ENCODE results near the gene RERE.
A peak's percentile ranks its signal among the peaks of the same experiment; 100 is the strongest.

RERE gene

DNA sequence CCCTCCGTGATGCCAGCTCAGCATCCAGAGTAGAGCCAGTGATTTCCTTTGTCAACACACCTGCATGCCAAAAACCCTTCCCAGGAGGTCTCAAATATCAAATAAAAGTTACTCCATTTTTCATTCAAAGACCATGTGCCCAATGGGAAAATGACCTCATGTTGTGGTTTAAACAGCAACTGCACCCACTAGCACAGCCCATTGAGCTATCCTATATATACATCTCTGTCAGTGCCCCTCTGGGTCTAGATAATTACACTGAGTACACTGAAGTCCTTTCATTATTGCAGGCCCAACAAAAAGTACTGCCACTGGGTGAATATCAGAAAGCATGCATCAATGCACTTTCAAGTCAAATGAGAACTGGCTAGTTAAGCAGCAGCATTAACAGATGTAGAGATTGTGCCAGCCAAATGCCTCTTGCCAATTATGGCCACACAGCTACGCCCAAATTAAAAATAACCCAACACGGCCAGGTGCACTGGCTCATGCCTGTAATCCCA, 381.8 kb downstream of the RERE start:
- DNase-seq = no peak

DNA sequence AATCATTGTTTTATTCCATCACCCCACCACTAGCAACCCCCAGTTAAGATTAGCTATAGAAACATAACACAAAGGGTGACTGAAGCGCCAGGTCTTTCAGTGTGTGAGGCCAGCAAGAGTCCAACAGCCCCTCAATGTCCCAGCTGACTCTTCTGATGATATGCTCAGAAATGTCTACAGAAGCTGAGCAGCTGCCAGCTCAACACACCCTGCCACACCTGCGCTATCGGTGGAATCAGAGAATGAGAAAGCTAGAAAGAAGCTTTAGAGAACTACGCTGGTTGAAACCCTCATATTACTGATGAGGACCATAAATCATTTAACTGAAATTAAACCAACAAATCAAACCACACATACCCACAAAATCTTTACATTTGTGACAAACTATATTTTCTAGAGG, 383.3 kb downstream of the RERE start:
- DNase-seq = no peak

DNA sequence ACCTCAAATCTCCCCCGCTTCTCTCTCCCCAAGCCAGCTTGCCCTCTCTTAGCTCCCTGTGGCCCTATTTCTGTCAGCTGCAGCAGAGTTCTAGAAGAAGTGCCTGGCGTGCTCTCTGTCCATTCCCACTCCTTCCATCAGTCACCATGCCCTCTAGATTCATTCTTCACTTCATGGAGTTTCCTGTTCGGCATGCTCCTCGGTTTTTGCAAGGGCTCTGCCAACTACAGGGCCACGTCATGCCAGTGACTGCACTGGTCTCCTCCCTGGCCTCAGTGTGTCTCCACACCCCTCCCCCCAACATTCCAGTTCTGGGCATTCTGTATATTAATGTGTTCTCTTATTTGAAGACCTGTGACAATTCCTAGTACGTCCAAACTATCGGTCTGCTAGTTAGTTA, 385.7 kb downstream of the RERE start:
- DNase-seq = no peak

DNA sequence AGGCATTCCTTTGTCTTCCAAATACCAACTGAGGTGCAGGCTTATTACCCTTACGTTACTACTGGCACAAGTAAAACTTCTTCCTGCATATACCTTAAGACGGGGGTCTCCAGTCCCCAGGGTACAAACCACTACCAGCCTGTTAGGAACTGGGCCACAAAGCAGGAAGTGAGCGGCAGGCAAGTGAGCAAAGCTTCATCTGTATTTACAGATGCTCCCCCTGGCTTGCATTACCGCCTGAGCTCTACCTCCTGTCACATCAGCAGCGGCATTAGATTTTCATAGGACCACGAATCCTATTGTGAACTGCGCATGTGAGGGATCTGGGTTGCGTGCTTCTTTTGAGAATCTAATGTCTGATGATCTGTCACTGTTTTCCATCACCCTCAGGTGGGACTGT, 386.4 kb downstream of the RERE start:
- peak; percentile 24 for DNase-seq

DNA sequence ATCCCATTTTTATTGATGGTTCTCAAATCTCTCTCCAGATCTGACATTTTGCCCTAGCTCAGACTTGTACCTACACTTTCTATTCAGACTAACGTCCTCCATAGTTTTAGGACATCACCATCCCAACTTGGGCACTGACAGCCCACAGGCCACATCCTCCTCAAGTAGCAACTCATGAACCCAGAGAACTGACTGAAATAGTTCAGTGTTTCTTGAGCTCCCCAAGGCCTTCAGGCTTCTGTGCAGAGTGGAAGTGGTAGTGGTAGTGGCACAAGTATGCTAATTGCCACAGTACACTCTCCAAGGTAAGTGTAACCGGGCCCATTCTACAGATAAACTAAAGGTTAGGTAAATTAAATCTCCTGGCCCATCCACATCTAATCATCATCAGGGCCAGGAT, 387.0 kb downstream of the RERE start:
- no peak for DNase-seq

DNA sequence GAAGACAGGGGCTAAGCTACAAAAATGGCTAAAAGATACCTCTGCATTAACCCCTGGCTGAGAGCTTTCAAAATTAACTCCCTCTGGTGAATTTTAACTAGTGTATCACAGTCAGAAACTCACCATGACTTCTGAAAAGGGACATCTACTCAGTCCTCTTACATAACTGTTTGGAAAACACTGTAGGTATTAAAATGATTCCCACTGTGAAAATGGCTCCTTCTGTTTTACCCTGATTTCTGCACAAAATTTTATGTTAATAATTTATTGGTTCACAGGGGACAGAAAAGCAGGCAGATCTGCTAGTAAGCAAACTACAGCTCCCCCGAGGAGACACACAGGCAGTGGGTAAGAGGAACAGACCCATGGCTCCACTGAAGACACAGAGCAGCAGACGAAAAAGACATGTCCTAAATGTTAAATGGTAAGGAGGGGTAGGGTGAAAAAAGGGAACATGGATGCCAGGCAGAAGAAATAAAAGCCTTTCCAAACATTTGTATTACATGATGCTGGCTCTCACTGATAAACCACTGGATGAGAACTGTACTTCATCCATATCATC, 387.8 kb downstream of the RERE start:
- no peak for DNase-seq

DNA sequence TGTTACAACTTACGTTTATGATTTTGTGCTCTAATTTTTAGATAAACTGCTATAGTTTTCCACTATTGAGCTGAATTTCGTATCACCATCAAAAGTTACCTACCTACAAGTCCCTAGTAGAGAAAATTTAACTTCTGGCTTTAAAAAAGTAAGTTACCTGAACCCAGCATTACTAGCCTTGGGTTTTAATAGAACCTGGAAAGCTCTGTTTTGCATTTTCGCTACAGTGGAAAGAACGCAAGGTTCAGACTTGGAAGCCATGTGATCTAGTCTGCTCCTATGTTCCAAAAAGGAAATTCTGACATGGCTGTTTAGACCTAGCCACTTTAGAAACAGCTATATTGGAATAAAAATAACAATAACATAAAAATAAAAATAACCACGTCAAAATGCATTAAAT, 389.0 kb downstream of the RERE start:
- DNase-seq = no peak

DNA sequence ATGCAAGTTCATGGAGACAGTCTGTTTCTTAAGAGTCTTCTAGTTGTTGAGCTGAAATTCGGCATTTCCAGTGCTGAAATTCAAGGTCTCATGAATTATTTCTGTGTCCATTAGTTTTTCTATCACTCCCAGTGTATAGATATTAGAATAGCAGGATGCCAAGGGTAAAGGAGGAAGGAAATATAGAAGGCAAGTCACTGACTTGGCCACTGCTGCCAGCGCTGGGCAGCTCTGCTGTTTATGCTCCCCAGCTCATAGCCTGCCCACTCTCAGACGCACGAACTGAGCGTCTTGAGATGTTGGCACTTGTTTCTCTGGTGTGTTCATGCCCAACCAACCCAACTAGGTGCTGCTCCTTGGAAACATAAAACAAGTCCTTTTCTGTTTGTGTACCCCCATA, 389.5 kb downstream of the RERE start:
- no peak for DNase-seq

DNA sequence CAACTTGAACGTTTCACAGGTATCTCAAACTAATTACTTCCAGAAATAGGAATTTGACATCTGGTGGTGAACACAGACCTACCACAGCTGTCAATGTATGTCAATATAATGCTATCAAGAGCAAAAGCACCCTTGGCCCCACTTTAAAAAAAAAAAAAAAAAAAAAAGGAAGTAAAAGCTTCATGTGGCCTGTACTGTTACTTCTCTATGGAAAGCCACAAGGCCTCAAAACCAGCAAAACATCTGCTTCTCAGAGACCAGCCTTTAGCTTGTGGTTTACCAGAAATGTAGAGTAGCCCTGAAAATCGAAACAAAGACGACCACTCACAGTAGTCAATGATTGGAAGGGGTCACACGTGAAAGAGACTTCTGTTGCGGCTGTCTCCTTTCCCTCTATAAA, 389.9 kb downstream of the RERE start:
- DNase-seq = no peak

DNA sequence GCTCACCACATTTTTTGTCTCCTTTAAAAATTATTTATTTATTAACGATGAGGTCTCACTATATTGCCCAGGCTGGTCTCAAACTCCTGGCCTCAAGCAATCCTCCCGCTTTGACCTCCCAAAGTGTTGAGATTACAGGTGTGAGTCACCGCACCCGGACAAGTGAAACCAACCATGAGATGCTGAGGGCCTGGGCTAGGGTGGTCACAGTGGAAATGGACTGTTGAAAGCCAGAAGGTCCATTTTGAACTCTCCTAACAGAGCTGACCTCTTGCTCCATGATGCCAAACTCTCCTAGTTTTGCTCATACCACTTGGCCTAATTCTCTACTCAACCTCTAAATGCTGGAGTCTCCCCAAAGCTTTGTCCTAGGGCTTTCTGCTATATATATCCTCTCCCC, 390.4 kb downstream of the RERE start:
- DNase-seq = no peak

DNA sequence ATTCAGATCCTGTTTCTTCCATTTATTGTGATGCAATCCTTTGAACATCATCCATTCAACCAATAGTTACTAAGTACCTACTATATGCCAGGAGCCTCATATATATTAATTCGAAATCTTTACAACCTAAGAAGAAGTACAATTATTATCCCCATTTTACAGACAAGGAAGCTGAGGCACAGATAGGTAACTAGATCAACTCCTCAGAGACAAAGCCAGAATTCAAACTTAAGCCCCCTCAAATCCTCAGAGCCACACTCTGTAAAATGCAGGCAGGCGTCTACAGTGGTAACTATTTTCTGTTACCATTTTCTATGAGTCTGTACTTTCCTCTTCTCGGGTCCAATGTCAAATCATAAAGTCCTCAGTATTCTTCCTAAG, 391.7 kb downstream of the RERE start:
- DNase-seq = no peak

DNA sequence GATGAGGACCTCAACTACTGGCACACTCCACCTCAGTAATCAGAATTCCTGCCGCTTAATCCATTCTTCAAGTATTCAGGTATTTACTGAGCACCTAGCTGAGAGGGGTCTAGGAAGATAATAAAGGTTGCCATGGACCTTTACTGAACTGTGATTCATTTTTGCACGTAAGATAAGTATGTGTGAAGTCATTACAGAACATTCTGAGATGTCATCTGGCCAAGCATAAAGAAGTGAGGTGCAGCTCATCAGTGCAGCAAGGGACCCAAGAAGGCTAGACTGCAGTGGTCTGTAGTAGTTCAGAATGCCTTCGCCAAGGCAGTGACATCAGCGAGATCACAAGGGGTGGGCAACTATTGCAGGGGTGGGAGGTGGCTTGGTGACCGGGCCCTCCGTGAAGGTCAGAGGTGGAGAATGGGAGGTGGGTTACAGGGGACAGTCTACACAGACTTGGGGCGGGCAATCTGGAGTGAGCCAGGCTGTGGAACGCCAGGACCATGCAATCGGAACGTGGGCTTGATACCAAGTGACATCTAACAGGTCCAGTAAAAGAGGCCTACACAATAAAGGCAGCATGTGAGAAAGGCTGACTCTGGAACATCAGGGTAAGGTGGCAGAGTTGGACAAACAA, 392.2 kb downstream of the RERE start:
- no peak for DNase-seq

DNA sequence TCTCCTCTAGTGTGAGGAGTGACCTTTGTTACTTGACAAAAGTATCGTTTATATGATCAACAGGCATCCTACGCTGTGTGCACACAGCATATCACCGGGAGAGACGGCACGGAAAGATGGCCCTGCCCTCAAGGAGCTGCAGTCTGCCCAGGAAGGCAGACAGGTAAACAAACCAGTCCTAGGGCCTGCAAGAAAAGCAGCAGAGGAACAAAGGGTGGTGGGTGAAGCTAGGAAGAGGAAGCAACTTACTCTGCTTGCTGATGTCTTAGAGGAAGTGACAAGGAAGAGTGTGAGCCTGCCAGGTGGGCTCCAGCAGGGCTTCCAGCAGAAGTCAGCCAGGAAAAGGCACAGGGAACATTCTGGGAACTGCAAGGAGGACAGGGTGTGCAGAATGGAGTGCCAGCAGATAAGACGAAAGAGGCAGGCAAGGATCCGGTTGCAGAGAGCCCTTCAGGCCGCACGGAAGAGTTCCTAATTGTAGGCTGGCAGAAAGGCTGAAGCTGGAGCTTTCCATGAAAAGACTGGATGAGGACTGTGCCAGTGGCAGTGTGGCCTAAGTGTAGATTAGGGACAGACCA, 392.8 kb downstream of the RERE start:
- DNase-seq = peak; percentile 52

DNA sequence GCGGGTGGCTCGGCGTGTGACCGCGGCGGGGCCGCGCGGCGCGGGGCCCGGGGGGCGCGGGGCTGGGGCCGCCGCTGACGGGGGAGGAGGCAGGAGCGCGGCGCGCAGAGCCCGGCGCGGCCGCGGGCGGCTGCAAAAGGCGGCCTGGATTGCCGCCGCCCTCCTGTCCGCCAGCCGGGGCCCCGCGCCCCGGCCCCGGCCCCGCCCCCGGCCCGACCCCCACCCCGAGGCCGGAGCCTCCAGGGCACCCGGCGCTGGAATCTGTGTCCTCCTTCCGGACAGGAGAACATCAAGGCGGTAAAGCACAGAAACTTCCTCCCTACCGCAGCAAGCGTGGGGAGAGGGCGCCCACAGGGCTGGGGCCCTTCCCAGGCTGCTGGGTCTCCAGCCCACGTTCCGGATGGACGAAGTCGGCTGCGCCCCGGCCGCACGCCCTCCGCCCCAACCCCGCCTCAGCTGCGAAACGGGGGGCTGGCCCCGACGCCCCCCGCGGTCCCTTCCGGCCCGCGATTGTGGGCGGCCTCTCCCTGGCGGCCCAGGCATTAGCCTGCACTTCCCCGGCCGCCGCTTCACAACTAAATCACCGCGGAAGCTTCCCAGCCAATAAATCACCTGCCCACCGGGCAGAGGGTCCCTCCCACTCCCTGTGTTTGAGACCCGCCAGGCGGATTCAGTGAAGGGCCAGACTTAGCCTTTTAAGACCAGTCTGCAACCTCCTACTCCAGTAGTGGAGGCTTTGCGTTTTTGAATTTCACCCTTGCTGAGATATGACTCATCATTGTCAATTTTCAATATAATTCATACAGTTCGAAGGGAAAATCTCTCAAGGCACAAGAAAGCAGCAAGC, 393.5 kb downstream of the RERE start:
- DNase-seq = peak; percentile 71

DNA sequence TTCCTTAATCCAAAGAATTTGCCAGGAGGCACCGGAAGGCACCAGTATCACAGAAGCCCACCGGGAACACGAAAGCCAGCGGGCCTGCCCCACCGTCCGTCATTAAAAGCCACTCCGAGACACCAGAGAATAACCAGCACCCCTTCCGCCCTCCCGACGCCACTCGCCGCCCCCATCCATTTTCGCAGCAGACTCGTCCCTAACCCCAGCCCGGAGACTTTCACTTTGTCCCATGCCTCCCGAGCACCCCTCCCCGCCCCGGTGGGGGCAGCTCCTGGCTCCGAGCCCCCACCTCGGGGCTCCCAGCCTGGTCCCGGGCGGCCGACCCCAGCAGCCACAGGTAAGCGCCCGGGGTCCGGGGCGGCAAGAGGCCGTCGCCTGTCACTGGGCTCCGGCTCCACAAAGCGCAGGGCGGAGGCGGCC, 394.2 kb downstream of the RERE start:
- peak; percentile 31 for DNase-seq

DNA sequence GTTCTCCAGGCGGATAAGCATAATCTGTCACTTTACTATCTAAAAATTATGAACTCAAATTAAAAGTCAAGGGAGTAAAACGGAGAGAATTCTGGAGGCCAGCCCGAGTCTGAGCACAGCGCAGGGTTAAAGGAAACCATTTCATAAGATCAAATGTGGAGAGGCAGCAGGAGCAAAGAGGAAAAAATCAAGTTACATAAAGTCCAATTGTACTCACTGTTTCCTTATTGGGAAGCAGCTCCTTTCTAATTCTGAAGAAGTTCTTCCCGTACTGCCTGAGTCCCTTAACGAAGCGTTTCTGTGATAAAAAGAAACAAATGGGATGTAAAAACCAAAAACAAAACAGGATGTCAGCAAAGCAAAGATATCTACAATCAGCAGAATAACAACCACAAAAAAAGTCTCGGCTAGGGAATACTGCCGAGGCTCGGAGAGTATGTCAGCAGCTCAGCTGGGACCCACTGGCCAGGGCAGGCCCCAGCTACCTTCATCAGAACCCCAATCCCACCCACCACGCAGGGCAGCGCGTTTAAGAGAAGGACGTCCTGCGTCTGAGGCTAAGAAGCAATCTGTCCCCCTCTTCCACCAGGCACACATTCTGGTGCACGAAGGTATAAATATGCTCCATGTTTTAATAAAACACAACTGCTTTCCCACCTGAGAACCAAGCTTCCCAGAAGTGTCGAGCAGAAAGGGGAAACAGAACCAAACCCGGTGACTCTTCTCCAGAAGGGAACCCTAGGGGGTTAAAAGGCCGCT, 394.8 kb downstream of the RERE start:
- DNase-seq = no peak

DNA sequence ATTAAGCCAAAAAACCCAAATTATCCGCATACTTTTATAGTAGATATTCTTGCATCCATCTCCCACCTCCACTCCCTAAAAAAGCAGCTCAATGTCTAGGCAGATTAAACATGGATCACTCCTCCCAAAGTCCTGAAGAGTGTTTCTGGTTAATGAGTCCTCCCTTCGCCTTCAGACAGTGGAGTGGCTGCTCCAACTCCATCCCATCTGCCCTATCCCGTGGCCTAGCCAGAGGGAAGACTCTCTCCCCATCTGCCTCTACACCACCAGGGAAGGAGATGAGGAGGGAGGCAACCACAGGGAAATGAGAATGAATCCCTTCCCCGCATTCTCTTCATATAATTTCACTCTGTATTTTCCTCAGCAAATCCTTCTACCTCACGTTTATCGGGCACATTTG, 395.7 kb downstream of the RERE start:
- DNase-seq = no peak

DNA sequence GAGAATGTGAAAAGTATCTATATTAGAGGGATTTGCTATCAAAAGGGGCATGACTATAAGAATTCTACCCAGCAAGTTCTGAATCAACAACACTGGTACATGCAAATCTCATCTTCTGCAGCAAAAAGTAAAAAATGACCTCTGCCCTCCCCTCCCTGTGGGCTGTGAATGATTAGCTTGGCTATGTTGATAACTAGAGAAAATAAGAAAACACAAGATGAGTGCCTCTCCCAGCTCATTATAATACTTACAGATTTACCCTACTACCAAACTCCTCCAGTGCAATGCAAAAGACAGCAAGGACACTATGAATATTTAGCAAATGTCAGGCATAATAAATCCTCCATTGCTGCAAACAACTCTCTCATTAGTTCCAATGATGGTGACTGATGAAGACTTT, 397.1 kb downstream of the RERE start:
- no peak for DNase-seq

DNA sequence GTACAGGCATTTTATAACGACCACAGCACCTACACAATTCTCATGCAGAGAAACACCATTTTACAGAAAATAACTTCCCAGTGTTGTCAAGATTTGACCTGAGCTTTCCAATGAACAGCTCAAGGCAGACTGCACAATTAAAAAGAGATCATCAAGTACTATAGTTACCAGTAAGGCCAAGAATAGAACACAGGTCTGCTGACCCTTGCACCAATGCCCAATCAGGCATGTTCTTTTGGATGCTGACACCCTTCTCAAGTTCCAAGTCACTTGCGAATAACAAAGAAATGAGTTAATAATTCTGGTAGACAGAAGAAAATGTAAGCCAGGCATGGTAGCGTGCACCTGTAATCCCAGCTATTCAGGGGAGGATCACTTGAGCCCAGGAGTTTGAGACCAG, 397.6 kb downstream of the RERE start:
- DNase-seq = no peak

DNA sequence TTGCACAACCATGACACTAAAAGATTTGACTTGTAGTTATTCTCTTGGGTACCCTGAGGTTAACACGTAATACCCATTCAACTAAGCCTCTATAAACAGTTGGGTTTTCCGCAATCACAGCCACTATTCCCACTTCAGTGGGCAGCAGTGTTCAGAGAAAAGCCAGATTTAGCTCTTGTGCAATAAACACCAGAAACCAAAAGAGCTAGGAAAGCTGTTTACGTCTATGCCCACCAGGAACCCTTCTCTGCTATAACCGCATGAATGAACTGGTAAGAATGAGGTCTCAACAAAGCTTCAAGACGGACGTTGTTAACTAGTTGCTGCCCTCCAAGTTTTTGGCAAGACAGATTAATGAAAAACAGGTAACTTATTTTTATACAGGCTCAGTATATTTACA, 398.3 kb downstream of the RERE start:
- no peak for DNase-seq

DNA sequence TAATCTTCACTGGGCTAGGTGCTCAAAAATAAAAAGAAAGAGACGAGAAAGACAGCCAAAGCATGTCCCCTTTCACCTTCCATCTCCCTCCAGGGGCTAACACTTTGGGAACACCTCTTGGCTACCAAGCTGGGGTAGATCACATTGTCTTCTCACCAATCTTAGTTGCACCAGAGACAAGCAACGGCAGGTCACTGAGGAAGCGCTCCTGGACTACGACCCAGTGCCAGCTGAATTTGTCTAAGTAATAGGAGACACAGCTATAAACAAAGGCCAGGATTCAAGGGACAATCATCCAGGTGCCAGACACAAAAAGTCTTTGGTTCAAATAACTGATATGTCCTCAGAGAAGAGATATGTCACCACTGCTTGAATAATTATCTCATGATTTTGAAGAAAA, 399.1 kb downstream of the RERE start:
- no peak for DNase-seq

DNA sequence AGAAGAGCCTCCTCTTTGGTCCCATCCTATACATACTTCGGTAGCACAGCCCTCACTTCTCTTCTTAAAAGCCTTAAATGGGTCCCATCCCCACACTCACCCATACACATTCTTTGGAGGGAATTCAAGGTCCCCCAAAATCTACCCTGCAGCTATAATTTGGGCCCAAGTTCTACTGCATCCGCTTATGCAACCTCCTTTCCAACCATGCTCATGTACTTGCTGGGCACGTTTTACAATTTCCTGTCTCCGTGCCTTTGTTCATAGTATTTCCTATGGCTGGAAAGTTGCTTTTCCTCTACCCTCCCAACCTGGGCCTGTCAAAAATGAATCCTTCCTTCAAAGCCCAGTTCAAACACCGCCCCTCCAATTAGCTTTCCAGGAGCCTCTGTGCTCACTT, 399.8 kb downstream of the RERE start:
- DNase-seq = no peak

DNA sequence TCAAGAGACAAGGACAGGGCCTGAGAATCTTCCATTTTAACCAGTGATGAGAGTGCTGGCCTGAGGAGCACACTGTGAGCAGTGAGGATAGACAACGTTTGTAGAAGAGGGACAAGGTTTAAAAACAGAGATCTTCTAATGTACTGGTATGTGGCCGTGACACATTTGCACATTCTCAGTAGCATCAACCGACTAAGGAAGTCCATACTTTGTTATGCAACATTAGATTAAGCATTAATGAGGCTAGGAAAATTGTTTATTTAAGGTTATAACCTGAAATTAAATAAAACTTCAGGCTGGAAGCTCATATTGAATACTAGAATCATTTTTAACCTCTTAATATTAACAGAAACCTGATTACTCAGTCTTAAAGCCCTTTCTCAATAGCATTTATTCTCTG, 400.6 kb downstream of the RERE start:
- DNase-seq = no peak

All from stimulated activated CD4-positive, alpha-beta T cell treated with anti-CD3 and anti-CD28 coated beads, Interleukin-1b, Interleukin-23, amount 100 ng/mL, for 48 hours (primary cell).